ENCODE measurements around the gene SERPINH1.

The SERPINH1 gene

DNA sequence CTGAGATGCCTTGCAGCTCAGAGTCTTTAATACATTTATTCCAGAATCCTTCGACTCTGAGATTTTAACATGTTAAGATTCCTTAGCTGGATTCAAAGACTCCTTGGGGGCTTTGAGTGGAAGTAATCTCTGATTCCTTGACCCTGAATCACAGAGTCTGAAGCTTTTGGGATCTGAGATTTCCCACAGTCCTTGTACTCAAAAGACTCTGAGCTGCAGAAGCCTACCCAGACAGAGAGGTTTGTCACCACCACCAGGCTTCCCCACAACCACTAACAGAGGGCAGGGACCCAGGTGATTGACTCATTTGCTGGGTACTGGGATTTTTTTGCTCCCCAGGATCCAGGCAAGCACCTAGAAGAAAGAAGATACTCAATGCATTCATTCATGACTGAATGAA lies 1.4 kb upstream of the SERPINH1 start:
- Histone ChIP-seq H3K9ac (ENCODE audit: low read length) (no peak overlapping the region), H3K27me3 (ENCODE audit: control insufficient read depth, insufficient read depth, low read length) (no peaks in the 10 kb centered on the region), H3K9me3 (ENCODE audit: control insufficient read depth, low read depth, low read length) (no peaks in the 10 kb centered on the region), H3K4me1 (ENCODE audit: control insufficient read depth, low read depth, low read length) (peaks cover 41% of the 10 kb centered on the region), H3K4me3 (ENCODE audit: low read length) (no peak overlapping the region), H3K27ac (ENCODE audit: low read length) (no peak overlapping the region), H3K36me3 (ENCODE audit: control insufficient read depth, low read depth, low read length) (peaks cover 7% of the 10 kb centered on the region)

DNA sequence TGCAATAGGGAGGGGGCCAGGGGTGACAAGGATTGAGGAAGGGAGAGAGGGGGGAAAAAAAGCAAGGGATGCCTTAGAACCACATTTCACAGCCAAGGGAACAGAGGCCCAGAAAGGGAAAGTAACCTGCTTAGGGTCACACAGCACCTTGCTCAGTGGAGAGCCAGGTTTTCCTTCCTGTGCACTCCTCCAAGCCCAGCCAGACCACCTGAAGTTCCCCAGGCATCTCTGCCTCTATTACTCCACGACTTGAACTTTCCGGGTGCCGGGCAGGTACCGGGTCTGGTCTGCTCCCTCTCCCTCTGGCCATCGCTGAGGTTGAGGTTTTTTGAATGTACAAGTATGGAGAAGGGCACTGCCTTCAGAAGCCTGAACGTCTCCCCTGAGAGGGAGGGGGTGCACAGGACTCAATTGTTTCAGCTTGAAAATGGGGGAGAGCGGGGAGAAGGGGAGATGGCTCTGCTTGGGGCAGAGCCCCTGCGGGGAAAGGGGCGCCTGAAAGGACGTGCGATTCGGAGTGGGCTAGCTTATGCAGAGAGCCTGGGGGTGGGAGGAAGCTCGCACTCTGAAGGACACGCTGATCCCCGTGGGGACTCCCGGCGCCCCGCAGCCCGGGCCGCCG lies 516 bp upstream of the SERPINH1 start:
- peak overlapping the region; percentile 90 for H3K4me3 ChIP-seq (ENCODE audit: low read length)
- H3K36me3 ChIP-seq (ENCODE audit: control insufficient read depth, low read depth, low read length), result peaks cover 13% of the 10 kb centered on the region
- peak overlapping the region; percentile 81 for H3K9ac ChIP-seq (ENCODE audit: low read length)
- no peak overlapping the region for H3K27ac ChIP-seq (ENCODE audit: low read length)
- H3K4me1 ChIP-seq (ENCODE audit: control insufficient read depth, low read depth, low read length), result peaks cover 44% of the 10 kb centered on the region
- H3K9me3 ChIP-seq (ENCODE audit: control insufficient read depth, low read depth, low read length), result no peaks in the 10 kb centered on the region
- H3K27me3 ChIP-seq (ENCODE audit: control insufficient read depth, insufficient read depth, low read length), result no peaks in the 10 kb centered on the region

DNA sequence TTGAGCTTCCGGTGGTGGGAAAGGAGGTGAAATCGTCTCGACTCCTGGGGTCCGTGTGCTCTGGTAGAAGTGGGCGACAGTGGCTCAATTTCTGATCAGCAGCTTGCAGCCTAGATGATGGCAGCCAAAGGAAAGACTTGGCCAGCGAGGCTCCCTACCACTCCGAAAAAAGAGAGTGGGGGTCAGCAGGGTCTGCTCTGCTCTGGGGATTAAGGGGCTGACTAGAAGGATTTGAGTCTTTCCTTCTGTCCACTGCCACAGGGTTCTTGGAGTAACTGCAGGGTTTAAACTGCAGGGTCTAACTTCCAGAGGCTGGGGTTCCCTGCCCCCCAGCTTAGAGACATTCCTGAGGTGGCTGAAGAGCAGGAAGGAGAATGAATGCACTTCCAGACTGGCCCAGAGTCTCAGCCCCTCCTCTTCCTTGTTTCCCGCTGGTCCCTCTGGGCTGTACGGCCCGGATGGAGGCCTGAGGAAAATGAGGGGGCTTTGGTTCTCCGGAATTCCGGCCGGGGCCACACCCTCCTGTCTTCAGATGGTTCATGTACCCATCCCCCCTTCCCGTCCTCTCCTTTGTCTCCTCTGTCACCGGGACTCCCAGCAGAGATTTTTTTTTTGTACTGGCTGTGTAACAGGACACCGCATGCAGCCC lies 907 bp downstream of the SERPINH1 start:
- no peaks in the 10 kb centered on the region for H3K27me3 ChIP-seq (ENCODE audit: control insufficient read depth, insufficient read depth, low read length)
- H3K4me1 ChIP-seq (ENCODE audit: control insufficient read depth, low read depth, low read length), result peaks cover 41% of the 10 kb centered on the region
- H3K9me3 ChIP-seq (ENCODE audit: control insufficient read depth, low read depth, low read length), result no peaks in the 10 kb centered on the region
- peak overlapping the region; percentile 81 for H3K9ac ChIP-seq (ENCODE audit: low read length)
- peaks cover 27% of the 10 kb centered on the region for H3K36me3 ChIP-seq (ENCODE audit: control insufficient read depth, low read depth, low read length)
- peak overlapping the region; percentile 96 for H3K27ac ChIP-seq (ENCODE audit: low read length)
- peak overlapping the region; percentile 90 for H3K4me3 ChIP-seq (ENCODE audit: low read length)

DNA sequence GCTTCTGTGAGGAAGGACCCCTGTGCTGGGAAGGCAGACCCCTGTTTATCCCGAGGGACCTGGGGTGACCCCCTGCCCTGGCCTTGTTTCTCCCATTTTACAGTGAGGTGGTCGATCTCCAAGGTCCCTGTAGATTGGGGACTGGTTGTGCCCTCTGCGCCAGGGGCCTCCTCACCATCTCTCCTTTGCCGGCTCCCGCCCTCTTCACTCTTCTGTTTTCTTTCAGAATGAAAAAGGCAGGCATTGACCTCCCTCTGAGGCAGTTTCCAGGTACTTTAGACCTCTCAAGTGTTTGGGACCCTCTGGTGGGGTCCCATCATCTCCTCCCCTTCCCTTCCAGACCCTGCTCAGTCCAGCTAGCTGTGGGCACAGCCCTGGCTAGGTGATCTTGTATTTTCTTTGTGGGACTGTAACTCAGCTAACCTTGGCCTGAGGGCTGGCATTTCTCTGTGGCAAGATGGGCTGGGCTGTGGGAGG lies 1.5 kb downstream of the SERPINH1 start:
- Histone ChIP-seq H3K9me3 (ENCODE audit: control insufficient read depth, low read depth, low read length) (no peaks in the 10 kb centered on the region), H3K36me3 (ENCODE audit: control insufficient read depth, low read depth, low read length) (peaks cover 33% of the 10 kb centered on the region), H3K27ac (ENCODE audit: low read length) (peak overlapping the region; percentile 90), H3K4me1 (ENCODE audit: control insufficient read depth, low read depth, low read length) (peaks cover 36% of the 10 kb centered on the region), H3K27me3 (ENCODE audit: control insufficient read depth, insufficient read depth, low read length) (no peaks in the 10 kb centered on the region), H3K4me3 (ENCODE audit: low read length) (peak overlapping the region; percentile 90), H3K9ac (ENCODE audit: low read length) (peak overlapping the region; percentile 81)

GRCh38 chr11:75563978-75564552 lies 2.0 kb downstream of the SERPINH1 start:
- Histone ChIP-seq H3K9ac (ENCODE audit: low read length) (peak overlapping the region; percentile 81), H3K4me3 (ENCODE audit: low read length) (peak overlapping the region; percentile 90), H3K27me3 (ENCODE audit: control insufficient read depth, insufficient read depth, low read length) (no peaks in the 10 kb centered on the region), H3K4me1 (ENCODE audit: control insufficient read depth, low read depth, low read length) (peaks cover 31% of the 10 kb centered on the region), H3K36me3 (ENCODE audit: control insufficient read depth, low read depth, low read length) (peaks cover 38% of the 10 kb centered on the region), H3K27ac (ENCODE audit: low read length) (peak overlapping the region; percentile 90), H3K9me3 (ENCODE audit: control insufficient read depth, low read depth, low read length) (no peaks in the 10 kb centered on the region)

DNA sequence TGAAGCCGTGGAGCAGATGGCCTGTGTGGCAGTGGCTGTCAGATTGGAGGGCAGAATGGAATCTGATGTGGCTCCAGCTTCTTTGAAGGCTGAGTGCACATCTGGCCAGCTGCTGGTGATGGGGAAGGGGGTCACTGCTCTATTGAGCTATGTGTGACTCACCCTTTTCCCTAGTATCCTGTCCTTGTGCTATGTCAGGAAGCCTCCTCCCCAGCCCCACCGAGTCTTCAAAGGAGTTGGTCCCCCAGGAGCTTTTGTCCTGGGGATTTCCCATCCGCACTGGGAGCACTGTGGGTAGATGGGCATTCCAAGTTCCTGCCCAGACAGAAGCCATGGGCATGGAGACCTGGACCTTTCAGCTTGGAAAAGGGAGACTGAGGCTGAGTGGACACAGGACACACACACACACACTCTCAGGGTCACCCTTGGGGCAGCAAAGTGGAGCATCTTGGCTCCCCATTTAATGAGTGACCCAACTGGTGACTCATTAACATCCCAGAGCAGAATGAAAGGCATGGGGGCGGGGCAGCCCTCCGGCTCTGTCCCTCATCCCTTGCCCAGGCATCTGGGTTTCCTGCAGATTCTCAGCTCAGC lies 3.3 kb downstream of the SERPINH1 start:
- no peak overlapping the region for H3K9ac ChIP-seq (ENCODE audit: low read length)

DNA sequence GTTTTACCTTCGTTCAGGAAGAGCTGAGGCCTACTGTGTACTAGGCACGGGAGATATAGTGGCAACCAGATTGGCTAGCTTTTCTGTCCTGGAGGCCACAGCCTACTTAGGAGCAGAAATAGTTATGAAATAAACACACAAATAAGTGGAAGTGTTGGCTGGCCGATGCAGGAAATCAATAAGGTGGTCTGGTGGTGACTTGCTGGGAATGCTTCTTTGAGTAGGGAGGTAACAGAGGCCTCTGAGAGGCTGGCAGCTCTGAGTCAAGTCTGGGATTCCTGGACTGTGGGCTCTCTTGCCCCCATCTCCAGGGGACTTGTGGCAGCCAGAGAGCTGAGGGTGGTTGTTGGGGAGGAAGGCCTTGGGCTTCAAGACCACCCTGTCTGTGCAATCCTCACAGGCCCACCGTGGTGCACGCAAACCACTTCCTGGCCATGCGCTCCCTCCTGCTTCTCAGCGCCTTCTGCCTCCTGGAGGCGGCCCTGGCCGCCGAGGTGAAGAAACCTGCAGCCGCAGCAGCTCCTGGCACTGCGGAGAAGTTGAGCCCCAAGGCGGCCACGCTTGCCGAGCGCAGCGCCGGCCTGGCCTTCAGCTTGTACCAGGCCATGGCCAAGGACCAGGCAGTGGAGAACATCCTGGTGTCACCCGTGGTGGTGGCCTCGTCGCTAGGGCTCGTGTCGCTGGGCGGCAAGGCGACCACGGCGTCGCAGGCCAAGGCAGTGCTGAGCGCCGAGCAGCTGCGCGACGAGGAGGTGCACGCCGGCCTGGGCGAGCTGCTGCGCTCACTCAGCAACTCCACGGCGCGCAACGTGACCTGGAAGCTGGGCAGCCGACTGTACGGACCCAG lies 4.1 kb downstream of the SERPINH1 start:
- Histone ChIP-seq H3K9ac (ENCODE audit: low read length) (no peak overlapping the region), H3K4me3 (ENCODE audit: low read length) (no peak overlapping the region), H3K27ac (ENCODE audit: low read length) (no peak overlapping the region), H3K9me3 (ENCODE audit: control insufficient read depth, low read depth, low read length) (no peaks in the 10 kb centered on the region), H3K27me3 (ENCODE audit: control insufficient read depth, insufficient read depth, low read length) (no peaks in the 10 kb centered on the region), H3K4me1 (ENCODE audit: control insufficient read depth, low read depth, low read length) (peaks cover 24% of the 10 kb centered on the region), H3K36me3 (ENCODE audit: control insufficient read depth, low read depth, low read length) (peaks cover 57% of the 10 kb centered on the region)

More for the DNA sequence above, 3.3 kb downstream of the SERPINH1 start:
- Histone ChIP-seq H3K4me1 (ENCODE audit: control insufficient read depth, low read depth, low read length) (peaks cover 24% of the 10 kb centered on the region), H3K9me3 (ENCODE audit: control insufficient read depth, low read depth, low read length) (no peaks in the 10 kb centered on the region), H3K27ac (ENCODE audit: low read length) (no peak overlapping the region), H3K4me3 (ENCODE audit: low read length) (peak overlapping the region; percentile 90), H3K27me3 (ENCODE audit: control insufficient read depth, insufficient read depth, low read length) (no peaks in the 10 kb centered on the region), H3K36me3 (ENCODE audit: control insufficient read depth, low read depth, low read length) (peaks cover 49% of the 10 kb centered on the region)

GRCh38 chr11:75566763-75567279 lies 4.8 kb downstream of the SERPINH1 start:
- no peak overlapping the region for H3K4me3 ChIP-seq (ENCODE audit: low read length)
- H3K9ac ChIP-seq (ENCODE audit: low read length), result no peak overlapping the region
- H3K4me1 ChIP-seq (ENCODE audit: control insufficient read depth, low read depth, low read length), result peaks cover 24% of the 10 kb centered on the region
- no peaks in the 10 kb centered on the region for H3K27me3 ChIP-seq (ENCODE audit: control insufficient read depth, insufficient read depth, low read length)
- no peak overlapping the region for H3K27ac ChIP-seq (ENCODE audit: low read length)
- H3K9me3 ChIP-seq (ENCODE audit: control insufficient read depth, low read depth, low read length), result no peaks in the 10 kb centered on the region
- peaks cover 64% of the 10 kb centered on the region for H3K36me3 ChIP-seq (ENCODE audit: control insufficient read depth, low read depth, low read length)

- Histone ChIP-seq H3K27me3 (ENCODE audit: control insufficient read depth, insufficient read depth, low read length) (no peaks in the 10 kb centered on the region), H3K9me3 (ENCODE audit: control insufficient read depth, low read depth, low read length) (no peaks in the 10 kb centered on the region), H3K36me3 (ENCODE audit: control insufficient read depth, low read depth, low read length) (peaks cover 75% of the 10 kb centered on the region), H3K4me3 (ENCODE audit: low read length) (no peak overlapping the region), H3K4me1 (ENCODE audit: control insufficient read depth, low read depth, low read length) (peaks cover 24% of the 10 kb centered on the region), H3K9ac (ENCODE audit: low read length) (no peak overlapping the region), H3K27ac (ENCODE audit: low read length) (no peak overlapping the region)
Observed at GRCh38 chr11:75567971-75568370, 5.9 kb downstream of the SERPINH1 start.

DNA sequence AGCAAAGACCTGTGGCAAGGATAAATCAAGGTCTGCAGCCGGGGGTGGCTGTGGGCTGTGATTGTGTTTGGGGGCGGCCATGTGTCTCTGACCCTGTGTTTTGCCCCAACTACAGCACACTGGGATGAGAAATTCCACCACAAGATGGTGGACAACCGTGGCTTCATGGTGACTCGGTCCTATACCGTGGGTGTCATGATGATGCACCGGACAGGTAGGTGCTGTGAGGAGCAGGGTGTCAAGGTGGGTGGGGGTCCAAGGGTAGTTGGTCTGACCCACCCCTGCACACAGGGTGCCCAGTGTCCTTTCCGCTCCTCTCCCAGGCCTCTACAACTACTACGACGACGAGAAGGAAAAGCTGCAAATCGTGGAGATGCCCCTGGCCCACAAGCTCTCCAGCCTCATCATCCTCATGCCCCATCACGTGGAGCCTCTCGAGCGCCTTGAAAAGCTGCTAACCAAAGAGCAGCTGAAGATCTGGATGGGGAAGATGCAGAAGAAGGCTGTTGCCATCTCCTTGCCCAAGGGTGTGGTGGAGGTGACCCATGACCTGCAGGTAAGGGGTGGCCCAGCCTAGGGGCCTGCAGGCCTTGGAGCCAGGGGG lies 6.7 kb downstream of the SERPINH1 start:
- Histone ChIP-seq H3K36me3 (ENCODE audit: control insufficient read depth, low read depth, low read length) (peaks cover 83% of the 10 kb centered on the region), H3K27me3 (ENCODE audit: control insufficient read depth, insufficient read depth, low read length) (no peaks in the 10 kb centered on the region), H3K27ac (ENCODE audit: low read length) (no peak overlapping the region), H3K4me1 (ENCODE audit: control insufficient read depth, low read depth, low read length) (peaks cover 21% of the 10 kb centered on the region), H3K9ac (ENCODE audit: low read length) (no peak overlapping the region), H3K4me3 (ENCODE audit: low read length) (no peak overlapping the region), H3K9me3 (ENCODE audit: control insufficient read depth, low read depth, low read length) (no peaks in the 10 kb centered on the region)
